HCT116 (cell line): ENCODE results near the gene IGSF21. TPM values are rescaled to one million over a fixed set of nuclear protein-coding genes. Genes with fewer than 3 reads are reported as not detected.

Experiments
- ATAC-seq: fragments of 200-7000 bp; cut with Tn5 transposase; 2 replicates; pipeline ENCODE4 v1.9.1; 2020; ENCODE audit warnings: mild to moderate bottlenecking, moderate library complexity
- BruUV-seq: library from RNA; stranded (reverse); fragments of 400-500 nt; replicated peaks from 2 replicates; lab custom pipeline; 2021; lab: Mats Ljungman, UMichigan
- CTCF ChIA-PET: fragments of 300-600 bp; sonication (Branson Sonifier 250); formaldehyde crosslinking; loops from one replicate; lab custom pipeline; 2021; ENCODE audit warnings: antibody characterized with exemption; lab: Charles Lee
- POLR2A ChIA-PET: fragments of 300-600, 350-600 bp; sonication (Branson Sonifier 250); formaldehyde crosslinking; loops from one replicate; lab custom pipeline; 2021; ENCODE audit warnings: antibody characterized with exemption; lab: Charles Lee
- RAD21 ChIA-PET, 2 experiments: fragments of 300-600 bp; sonication (Branson Sonifier 250); formaldehyde crosslinking; loops; one replicate each; lab custom pipeline; 2023; ENCODE audit warnings: low total read pairs in 2 of 2; ENCODE audit not compliant: uncharacterized antibody in 2 of 2, unreplicated experiment in 2 of 2, low non-redundant PET in 1 of 2; lab: Charles Lee
- DNase-seq: peaks from one replicate; pipeline ENCODE4 v3.0.0-alpha.2; 2010; ENCODE audit warnings: low read depth, low spot score
- H2AFZ ChIP-seq: fragments of 200-600 bp; shearing (Covaris generic), sonication (generic); 2 replicates; pipeline ENCODE4 v1.6.1; 2017; ENCODE audit warnings: low read depth, mixed run types, mixed read lengths, antibody characterized with exemption, low read length; ENCODE audit not compliant: poor library complexity, severe bottlenecking
- H3K27ac ChIP-seq: 2 replicates; pipeline ENCODE4 v1.5.1; 2012; ENCODE audit warnings: low read depth, low read length
- H3K27me3 ChIP-seq: fragments of 200-600 bp; sonication (generic); 2 replicates; pipeline ENCODE4 v1.6.1; 2016; ENCODE audit warnings: mixed run types, low read length, mixed read lengths; ENCODE audit not compliant: insufficient read depth
- H3K36me3 ChIP-seq, 2 experiments: fragments of 200-500 bp in 1 of 2; fragments of 200-600 bp in 1 of 2; sonication (Bioruptor generic) in 1 of 2; sonication (generic) in 1 of 2; 2 replicates each; pipeline versions ENCODE4 v1.5.1 to v1.6.1; 2014 to 2016; ENCODE audit warnings: low read length in 2 of 2, inconsistent platforms in 1 of 2, mixed read lengths in 1 of 2, mixed run types in 1 of 2; ENCODE audit not compliant: insufficient read depth in 2 of 2, control insufficient read depth in 1 of 2
- H3K4me1 ChIP-seq, 2 experiments: fragments of 200-600 bp in 1 of 2; sonication (generic) in 1 of 2; 2 replicates each; pipeline versions ENCODE4 v1.5.1 to v1.6.1; 2012 to 2017; ENCODE audit warnings: low read length in 2 of 2, inconsistent platforms in 1 of 2, mild to moderate bottlenecking in 1 of 2, mixed read lengths in 1 of 2, mixed run types in 1 of 2, moderate library complexity in 1 of 2; ENCODE audit not compliant: insufficient read depth in 2 of 2, control insufficient read depth in 1 of 2
- H3K4me2 ChIP-seq: fragments of 200-600 bp; sonication (generic); 2 replicates; pipeline ENCODE4 v1.6.1; 2017; ENCODE audit warnings: mixed run types, low read length, mixed read lengths
- H3K4me3 ChIP-seq, 2 experiments: fragments of 200-600 bp in 1 of 2; sonication (generic) in 1 of 2; replicated peaks in 1 of 2; 2 replicates each; pipeline ENCODE4 v1.5.1; 2011 to 2016; ENCODE audit warnings: low read length in 2 of 2, control low read depth in 1 of 2, low read depth in 1 of 2, mild to moderate bottlenecking in 1 of 2, mixed read lengths in 1 of 2, mixed run types in 1 of 2
- H3K79me2 ChIP-seq: fragments of 200-600 bp; sonication (generic); 2 replicates; pipeline ENCODE4 v1.6.1; 2017; ENCODE audit warnings: mild to moderate bottlenecking, mixed run types, low read length, moderate library complexity, mixed read lengths; ENCODE audit not compliant: insufficient read depth
- H3K9ac ChIP-seq: fragments of 200-600 bp; sonication (generic); 2 replicates; pipeline ENCODE4 v1.6.1; 2016; ENCODE audit warnings: low read length, mixed read lengths
- H3K9me2 ChIP-seq: fragments of 200-600 bp; sonication (generic), shearing (Covaris generic); 2 replicates; pipeline ENCODE4 v1.6.1; 2017; ENCODE audit warnings: mixed run types, mild to moderate bottlenecking, moderate library complexity; ENCODE audit not compliant: insufficient read depth
- H3K9me3 ChIP-seq, 2 experiments: fragments of 200-500 bp in 1 of 2; fragments of 200-600 bp in 1 of 2; sonication (Bioruptor generic) in 1 of 2; sonication (generic) in 1 of 2; 2 replicates each; pipeline ENCODE4 v1.6.1; 2014 to 2017; ENCODE audit warnings: low read length in 2 of 2, mixed read lengths in 2 of 2, inconsistent platforms in 1 of 2, low read depth in 1 of 2, mild to moderate bottlenecking in 1 of 2, mixed run types in 1 of 2, moderate library complexity in 1 of 2; ENCODE audit not compliant: control insufficient read depth in 1 of 2, insufficient read depth in 1 of 2
- H4K20me1 ChIP-seq: fragments of 200-600 bp; sonication (generic), shearing (Covaris generic); 2 replicates; pipeline ENCODE4 v1.6.1; 2017; ENCODE audit warnings: mixed run types, mild to moderate bottlenecking, moderate library complexity; ENCODE audit not compliant: insufficient read depth
- ATF3 ChIP-seq: IDR thresholded peaks from 2 replicates; pipeline ENCODE4 v1.6.1; 2012
- CEBPB ChIP-seq: IDR thresholded peaks from 2 replicates; pipeline ENCODE4 v1.6.1; 2012; ENCODE audit warnings: low read depth
- CTCF ChIP-seq, 3 experiments: fragments of 200-600 bp in 1 of 3; sonication (generic) in 1 of 3; IDR thresholded peaks in 2 of 3; conservative IDR thresholded peaks in 1 of 3; 2 replicates each; pipeline ENCODE4 v1.5.1; 2012 to 2017; ENCODE audit warnings: low read depth in 2 of 3, low read length in 2 of 3, antibody characterized with exemption in 1 of 3, borderline replicate concordance in 1 of 3, control low read depth in 1 of 3, mild to moderate bottlenecking in 1 of 3, mixed read lengths in 1 of 3, mixed run types in 1 of 3, moderate library complexity in 1 of 3; ENCODE audit not compliant: insufficient read depth in 1 of 3
- ELF1 ChIP-seq: IDR thresholded peaks from 2 replicates; pipeline ENCODE4 v1.6.1; 2012; ENCODE audit warnings: low read depth, borderline replicate concordance
- EZH2 ChIP-seq: fragments of 200-600 bp; sonication (generic); IDR thresholded peaks from 2 replicates; pipeline ENCODE4 v1.6.1; 2017; ENCODE audit warnings: antibody characterized with exemption, mixed run types
- EZH2phosphoT487 ChIP-seq: fragments of 200-600 bp; IDR thresholded peaks from 2 replicates; pipeline ENCODE4 v1.6.1; 2018; ENCODE audit warnings: antibody characterized with exemption, borderline replicate concordance
- JUND ChIP-seq: IDR thresholded peaks from 2 replicates; pipeline ENCODE4 v1.6.1; 2012
- MAX ChIP-seq: IDR thresholded peaks from 2 replicates; pipeline ENCODE4 v1.6.1; 2012
- POLR2A ChIP-seq: IDR thresholded peaks from 2 replicates; pipeline ENCODE4 v1.7.0; 2011; ENCODE audit warnings: borderline replicate concordance; ENCODE audit not compliant: insufficient read depth, insufficient read length; ENCODE audit errors: extremely low read depth
- POLR2AphosphoS5 ChIP-seq: IDR thresholded peaks from 2 replicates; pipeline ENCODE4 v1.6.1; 2011; ENCODE audit warnings: mild to moderate bottlenecking, low read depth, low read length, moderate library complexity
- RAD21 ChIP-seq: IDR thresholded peaks from 2 replicates; pipeline ENCODE4 v1.6.1; 2012; ENCODE audit warnings: low read depth, mild to moderate bottlenecking
- REST ChIP-seq: IDR thresholded peaks from 2 replicates; pipeline ENCODE4 v1.6.1; 2012; ENCODE audit warnings: low read depth
- TCF7L2 ChIP-seq: IDR thresholded peaks from 2 replicates; pipeline ENCODE4 v1.7.0; 2011; ENCODE audit warnings: borderline replicate concordance, inconsistent platforms; ENCODE audit not compliant: insufficient read depth, insufficient read length; ENCODE audit errors: extremely low read depth
- YY1 ChIP-seq: IDR thresholded peaks from 2 replicates; pipeline ENCODE4 v1.6.1; 2011; ENCODE audit warnings: low read length, low read depth, moderate library complexity, mild to moderate bottlenecking; ENCODE audit not compliant: insufficient replicate concordance; ENCODE audit errors: extremely low read depth
- ZFX ChIP-seq: fragments of 450-650 bp; IDR thresholded peaks from 2 replicates; pipeline ENCODE4 v1.6.1; 2017
- ZNF274 ChIP-seq: fragments of 200-500 bp; sonication (Bioruptor generic); IDR thresholded peaks from 2 replicates; pipeline ENCODE4 v1.6.1; 2014; ENCODE audit warnings: mild to moderate bottlenecking, low read depth, low read length, inconsistent platforms
- intact Hi-C: fragments of 100-400 bp; cut with micrococcal nuclease; formaldehyde crosslinking; loops from 2 replicates; pipeline ENCODE4 v1.10.0; 2022
- total RNA-seq: library from RNA; stranded (reverse); gene quantifications from one replicate; pipeline ENCODE4 v1.2.1, GENCODE V29; 2021; ENCODE audit not compliant: unreplicated experiment

IGSF21 gene
- total RNA-seq, 1 experiment from 2014 or later = not detected

- POLR2A ChIA-PET = no interaction called here
- RAD21 ChIA-PET = no interaction called here
- H3K4me2 ChIP-seq = no peak overlapping the region
These were observed 13.0 kb downstream of the IGSF21 start for GRCh38 chr1:18120638-18121037.

More at GRCh38 chr1:18120638-18121037, 13.0 kb downstream of the IGSF21 start:
- no peak for ATAC-seq
- Histone ChIP-seq H3K27ac (no peak overlapping the region), H3K4me3 (no peak overlapping the region), H4K20me1 (no peaks in the 10 kb centered on the region), H3K79me2 (no peaks in the 10 kb centered on the region), H3K27me3 (peaks cover 48% of the 10 kb centered on the region), H3K36me3 (no peaks in the 10 kb centered on the region), H3K9ac (no peak overlapping the region), H3K9me3 (no peaks in the 10 kb centered on the region), H3K9me2 (no peaks in the 10 kb centered on the region), H3K4me1 (no peaks in the 10 kb centered on the region), H2AFZ (no peak overlapping the region)
- CTCF ChIA-PET = interaction anchor here (0.6 kb wide), 1 partner anchor 114 kb away, joined by 3 read pairs; no protein-coding TSS in a partner anchor
- no peak for DNase-seq
- intact Hi-C loops = no loop called here
- TF ChIP-seq MAX (no peak), POLR2A (no peak), ZNF274 (no peak), EZH2phosphoT487 (no peak), POLR2AphosphoS5 (no peak), TCF7L2 (no peak), YY1 (no peak), REST (no peak), ATF3 (no peak), ELF1 (no peak), RAD21 (no peak), EZH2 (no peak), JUND (no peak), CTCF (IDR thresholded peaks at IDR 0.05 in 2 of 3, conservative IDR thresholded peaks at IDR 0.05 in 1 of 3; ENCODE audit: borderline replicate concordance in 1 of 3, insufficient read depth in 1 of 3, low read depth in 2 of 3, low read length in 2 of 3) (no peak), CEBPB (no peak), ZFX (no peak)
- no TSS peak for BruUV-seq
